ENCODE measurements around the gene GPC5. TPM values are rescaled to one million over a fixed set of nuclear protein-coding genes. Genes with fewer than 3 reads are reported as not detected.

Gene GPC5
- total and polyA plus RNA-seq, 7 donors, result 0.23 TPM; not detected in 6

DNA sequence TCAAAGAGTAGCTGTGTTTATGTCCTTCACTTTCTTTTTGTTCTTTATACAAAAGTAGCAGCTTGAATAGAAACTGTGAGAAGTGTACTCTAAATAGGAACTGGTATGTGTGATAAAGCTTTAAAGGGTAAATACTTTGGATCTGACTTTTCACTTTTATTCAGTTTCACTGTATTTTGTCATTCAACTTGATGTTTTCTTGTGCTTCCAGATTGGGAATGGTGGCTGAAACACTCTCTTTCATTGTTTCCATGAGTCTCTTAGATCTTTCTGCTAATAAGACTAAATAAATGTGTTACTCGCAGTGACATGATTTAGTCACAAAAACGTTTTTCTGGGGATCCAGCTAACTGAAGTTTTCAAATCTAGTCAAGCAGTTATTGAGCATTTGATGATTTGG, 133.2 kb downstream of the GPC5 start:
- no peaks in the 10 kb centered on the region for H3K27me3 ChIP-seq (ENCODE audit: insufficient read depth in 3 of 3, low read length in 2 of 3)

GRCh38 chr13:91533354-91533753, 134.9 kb downstream of the GPC5 start:
- Histone ChIP-seq H3K27ac (no peak overlapping the region), H3K4me1 (no peaks in the 10 kb centered on the region), H3K9me3 (no peaks in the 10 kb centered on the region), H3K27me3 (ENCODE audit: insufficient read depth in 3 of 3, low read length in 2 of 3) (no peaks in the 10 kb centered on the region), H3K4me3 (no peak overlapping the region), H3K36me3 (ENCODE audit: insufficient read depth in 1 of 2, low read depth in 1 of 2) (no peaks in the 10 kb centered on the region)
- intact Hi-C loops (cut with DNase I), result no loop called here
- TF ChIP-seq, protein P1, sequence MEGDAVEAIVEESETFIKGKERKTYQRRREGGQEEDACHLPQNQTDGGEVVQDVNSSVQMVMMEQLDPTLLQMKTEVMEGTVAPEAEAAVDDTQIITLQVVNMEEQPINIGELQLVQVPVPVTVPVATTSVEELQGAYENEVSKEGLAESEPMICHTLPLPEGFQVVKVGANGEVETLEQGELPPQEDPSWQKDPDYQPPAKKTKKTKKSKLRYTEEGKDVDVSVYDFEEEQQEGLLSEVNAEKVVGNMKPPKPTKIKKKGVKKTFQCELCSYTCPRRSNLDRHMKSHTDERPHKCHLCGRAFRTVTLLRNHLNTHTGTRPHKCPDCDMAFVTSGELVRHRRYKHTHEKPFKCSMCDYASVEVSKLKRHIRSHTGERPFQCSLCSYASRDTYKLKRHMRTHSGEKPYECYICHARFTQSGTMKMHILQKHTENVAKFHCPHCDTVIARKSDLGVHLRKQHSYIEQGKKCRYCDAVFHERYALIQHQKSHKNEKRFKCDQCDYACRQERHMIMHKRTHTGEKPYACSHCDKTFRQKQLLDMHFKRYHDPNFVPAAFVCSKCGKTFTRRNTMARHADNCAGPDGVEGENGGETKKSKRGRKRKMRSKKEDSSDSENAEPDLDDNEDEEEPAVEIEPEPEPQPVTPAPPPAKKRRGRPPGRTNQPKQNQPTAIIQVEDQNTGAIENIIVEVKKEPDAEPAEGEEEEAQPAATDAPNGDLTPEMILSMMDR (IDR thresholded peaks at IDR 0.05), result no peak
- 74 to 77% (median 74%) methylated on average over 2 of the region's 2 CpGs for WGBS, 3 donors
- ATAC-seq (no peak), DNase-seq (no peak)

More for the DNA sequence above, 133.2 kb downstream of the GPC5 start:
- intact Hi-C loops (cut with DNase I), result no loop called here
- Histone ChIP-seq H3K4me1 (no peaks in the 10 kb centered on the region), H3K9me3 (no peaks in the 10 kb centered on the region), H3K4me3 (no peak overlapping the region), H3K36me3 (ENCODE audit: insufficient read depth in 1 of 2, low read depth in 1 of 2) (no peaks in the 10 kb centered on the region), H3K27ac (no peak overlapping the region)
- WGBS, 3 donors, result 50 to 53% (median 53%) methylated on average over 2 of the region's 2 CpGs
- ATAC-seq (no peak), DNase-seq (no peak)
- TF ChIP-seq, protein P1 (IDR thresholded peaks at IDR 0.05), result no peak

- Histone ChIP-seq H3K27me3 (ENCODE audit: insufficient read depth in 3 of 3, low read length in 2 of 3) (no peaks in the 10 kb centered on the region), H3K36me3 (ENCODE audit: insufficient read depth in 1 of 2, low read depth in 1 of 2) (no peaks in the 10 kb centered on the region), H3K9me3 (no peaks in the 10 kb centered on the region), H3K4me1 (no peaks in the 10 kb centered on the region), H3K27ac (no peak overlapping the region), H3K4me3 (no peak overlapping the region)
- DNase-seq (no peak), ATAC-seq (no peak)
- intact Hi-C loops (cut with DNase I), result no loop called here
- TF ChIP-seq, protein P1 (IDR thresholded peaks at IDR 0.05), result no peak
- 78 to 88% (median 80%) methylated on average over 2 of the region's 2 CpGs for WGBS, 3 donors
Observed at GRCh38 chr13:91534996-91535395, 136.6 kb downstream of the GPC5 start.

DNA sequence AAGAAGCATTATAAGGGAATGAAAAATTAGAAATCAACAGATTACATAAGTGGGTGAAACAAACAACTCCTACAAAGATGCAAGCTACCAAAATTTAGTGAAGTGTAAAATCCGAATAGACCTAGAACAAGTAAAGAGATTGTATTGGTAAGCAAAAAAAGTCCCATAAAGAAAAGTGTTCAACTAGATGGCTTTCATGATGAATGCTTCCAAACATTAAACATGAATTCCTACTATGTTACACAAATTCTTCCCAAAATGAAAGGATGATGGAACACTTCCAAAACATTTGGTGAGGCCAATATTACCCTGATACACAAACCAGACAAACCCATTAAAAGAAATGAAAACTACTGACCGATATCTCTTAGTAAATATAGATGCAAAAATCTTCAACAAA, 139.0 kb downstream of the GPC5 start:
- intact Hi-C loops (cut with DNase I), result no loop called here
- no peaks in the 10 kb centered on the region for H3K27me3 ChIP-seq (ENCODE audit: insufficient read depth in 3 of 3, low read length in 2 of 3)
- no peaks in the 10 kb centered on the region for H3K4me1 ChIP-seq
- H3K36me3 ChIP-seq (ENCODE audit: insufficient read depth in 1 of 2, low read depth in 1 of 2), result no peaks in the 10 kb centered on the region
- DNase-seq (no peak), ATAC-seq (no peak)
- TF ChIP-seq, protein P1 (IDR thresholded peaks at IDR 0.05), result no peak
- H3K9me3 ChIP-seq, result no peaks in the 10 kb centered on the region
- WGBS, 3 donors, result 90 to 98% (median 97%) methylated on average over 2 of the region's 2 CpGs
- no peak overlapping the region for H3K27ac ChIP-seq
- no peak overlapping the region for H3K4me3 ChIP-seq
